Uterus (tissue), 2 donors: ENCODE data around the gene CLEC2D.

ENCODE experiments used
- POLR2A ChIP-seq, 2 donors: fragments of 450-650 bp; IDR thresholded peaks; one replicate each; pipeline ENCODE4 v1.6.1; 2016; ENCODE audit warnings: antibody characterized with exemption in 2 of 2, mild to moderate bottlenecking in 1 of 2, moderate library complexity in 1 of 2
- TF ChIP-seq, protein P1 (sequence below), 4 experiments: fragments of 200-600 bp in 2 of 4; fragments of 450-650 bp in 2 of 4; sonication (generic) in 2 of 4; IDR thresholded peaks; one replicate each; pipeline ENCODE4 v1.5.1; 2016 to 2019; ENCODE audit warnings: antibody characterized with exemption in 4 of 4, mild to moderate bottlenecking in 2 of 4, moderate library complexity in 1 of 4

DNA sequence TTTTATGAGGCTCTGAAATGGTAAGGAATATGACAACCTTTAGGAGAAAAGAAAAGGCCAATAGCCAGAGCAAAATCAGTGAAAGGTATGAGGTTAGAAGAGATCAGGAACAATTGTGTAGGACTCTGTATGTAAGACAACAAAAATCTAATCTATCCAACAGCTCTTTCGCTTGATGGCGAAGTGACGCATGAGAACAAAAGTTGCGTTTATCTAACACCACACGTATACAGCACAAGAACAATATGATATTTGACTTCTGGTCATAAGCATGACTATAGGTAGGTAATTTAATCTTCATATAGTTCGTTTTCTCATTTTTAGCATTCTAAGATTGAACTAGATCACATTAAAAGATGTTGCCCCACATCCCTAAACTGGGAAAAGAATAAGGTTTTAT is 61.9 kb downstream of the CLEC2D start:
- TF ChIP-seq, protein P1, sequence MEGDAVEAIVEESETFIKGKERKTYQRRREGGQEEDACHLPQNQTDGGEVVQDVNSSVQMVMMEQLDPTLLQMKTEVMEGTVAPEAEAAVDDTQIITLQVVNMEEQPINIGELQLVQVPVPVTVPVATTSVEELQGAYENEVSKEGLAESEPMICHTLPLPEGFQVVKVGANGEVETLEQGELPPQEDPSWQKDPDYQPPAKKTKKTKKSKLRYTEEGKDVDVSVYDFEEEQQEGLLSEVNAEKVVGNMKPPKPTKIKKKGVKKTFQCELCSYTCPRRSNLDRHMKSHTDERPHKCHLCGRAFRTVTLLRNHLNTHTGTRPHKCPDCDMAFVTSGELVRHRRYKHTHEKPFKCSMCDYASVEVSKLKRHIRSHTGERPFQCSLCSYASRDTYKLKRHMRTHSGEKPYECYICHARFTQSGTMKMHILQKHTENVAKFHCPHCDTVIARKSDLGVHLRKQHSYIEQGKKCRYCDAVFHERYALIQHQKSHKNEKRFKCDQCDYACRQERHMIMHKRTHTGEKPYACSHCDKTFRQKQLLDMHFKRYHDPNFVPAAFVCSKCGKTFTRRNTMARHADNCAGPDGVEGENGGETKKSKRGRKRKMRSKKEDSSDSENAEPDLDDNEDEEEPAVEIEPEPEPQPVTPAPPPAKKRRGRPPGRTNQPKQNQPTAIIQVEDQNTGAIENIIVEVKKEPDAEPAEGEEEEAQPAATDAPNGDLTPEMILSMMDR (IDR thresholded peaks at IDR 0.05): no peak
- TF ChIP-seq POLR2A (IDR thresholded peaks at IDR 0.05): no peak
